ENCODE data around the gene SYTL3.

SYTL3 gene

GRCh38 chr6:158767709-158768108, 117.9 kb downstream of the SYTL3 start:
- H3K4me3 ChIP-seq (ENCODE audit: low read length) = no peak overlapping the region
- no peaks in the 10 kb centered on the region for H3K79me2 ChIP-seq (ENCODE audit: control insufficient read depth, low read length)
- H3K27ac ChIP-seq (ENCODE audit: low read depth, low read length) = no peak overlapping the region
- H3K4me2 ChIP-seq (ENCODE audit: low read length) = no peak overlapping the region
- H3K36me3 ChIP-seq (ENCODE audit: control insufficient read depth, low read length) = peaks cover 84% of the 10 kb centered on the region
- no peaks in the 10 kb centered on the region for H3K27me3 ChIP-seq (ENCODE audit: control insufficient read depth, low read length)
- no peaks in the 10 kb centered on the region for H3K4me1 ChIP-seq (ENCODE audit: control insufficient read depth, low read length)
- H4K20me1 ChIP-seq (ENCODE audit: control insufficient read depth, insufficient read depth, low read depth, low read length) = peaks cover 19% of the 10 kb centered on the region
- TF ChIP-seq, protein P1, sequence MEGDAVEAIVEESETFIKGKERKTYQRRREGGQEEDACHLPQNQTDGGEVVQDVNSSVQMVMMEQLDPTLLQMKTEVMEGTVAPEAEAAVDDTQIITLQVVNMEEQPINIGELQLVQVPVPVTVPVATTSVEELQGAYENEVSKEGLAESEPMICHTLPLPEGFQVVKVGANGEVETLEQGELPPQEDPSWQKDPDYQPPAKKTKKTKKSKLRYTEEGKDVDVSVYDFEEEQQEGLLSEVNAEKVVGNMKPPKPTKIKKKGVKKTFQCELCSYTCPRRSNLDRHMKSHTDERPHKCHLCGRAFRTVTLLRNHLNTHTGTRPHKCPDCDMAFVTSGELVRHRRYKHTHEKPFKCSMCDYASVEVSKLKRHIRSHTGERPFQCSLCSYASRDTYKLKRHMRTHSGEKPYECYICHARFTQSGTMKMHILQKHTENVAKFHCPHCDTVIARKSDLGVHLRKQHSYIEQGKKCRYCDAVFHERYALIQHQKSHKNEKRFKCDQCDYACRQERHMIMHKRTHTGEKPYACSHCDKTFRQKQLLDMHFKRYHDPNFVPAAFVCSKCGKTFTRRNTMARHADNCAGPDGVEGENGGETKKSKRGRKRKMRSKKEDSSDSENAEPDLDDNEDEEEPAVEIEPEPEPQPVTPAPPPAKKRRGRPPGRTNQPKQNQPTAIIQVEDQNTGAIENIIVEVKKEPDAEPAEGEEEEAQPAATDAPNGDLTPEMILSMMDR (IDR thresholded peaks at IDR 0.05; ENCODE audit: low read depth, low read length, poor library complexity, severe bottlenecking) = no peak
- TF ChIP-seq EZH2phosphoT487 (IDR thresholded peaks at IDR 0.05; ENCODE audit: borderline replicate concordance, low read length) = no peak
- H3K9me2 ChIP-seq (replicated peaks; ENCODE audit: control insufficient read depth, low read length) = no peaks in the 10 kb centered on the region
- H3F3A ChIP-seq (ENCODE audit: control insufficient read depth, insufficient read depth) = peaks cover 69% of the 10 kb centered on the region
- H3K9me3 ChIP-seq (ENCODE audit: control insufficient read depth, insufficient read depth, low read length) = no peaks in the 10 kb centered on the region

DNA sequence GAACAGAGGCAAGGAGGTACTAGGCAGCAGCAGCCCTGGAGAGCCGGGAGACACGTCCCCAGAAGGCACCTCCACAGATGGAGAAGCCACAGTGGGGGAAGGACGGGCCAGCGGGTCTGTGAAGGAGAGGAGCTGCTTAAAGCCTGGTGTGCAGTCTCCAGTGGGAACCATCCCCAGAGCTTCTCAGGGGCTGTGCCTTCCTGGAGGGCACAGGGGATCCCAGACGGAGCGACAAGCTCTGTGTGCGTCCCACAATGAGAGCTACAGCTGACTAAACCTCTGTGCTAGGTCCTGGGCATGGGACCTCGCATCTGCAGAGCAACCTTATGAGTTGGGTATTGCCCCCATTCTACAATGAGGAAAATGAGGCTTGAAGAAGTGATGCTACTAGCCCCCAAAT, 118.6 kb downstream of the SYTL3 start:
- H3K9me3 ChIP-seq (ENCODE audit: control insufficient read depth, insufficient read depth, low read length) = no peaks in the 10 kb centered on the region
- H3K4me2 ChIP-seq (ENCODE audit: low read length) = no peak overlapping the region
- TF ChIP-seq EZH2phosphoT487 (IDR thresholded peaks at IDR 0.05; ENCODE audit: borderline replicate concordance, low read length) = no peak
- TF ChIP-seq, protein P1 (IDR thresholded peaks at IDR 0.05; ENCODE audit: low read depth, low read length, poor library complexity, severe bottlenecking) = no peak
- no peaks in the 10 kb centered on the region for H3K9me2 ChIP-seq (replicated peaks; ENCODE audit: control insufficient read depth, low read length)
- H4K20me1 ChIP-seq (ENCODE audit: control insufficient read depth, insufficient read depth, low read depth, low read length) = peaks cover 26% of the 10 kb centered on the region
- H3K36me3 ChIP-seq (ENCODE audit: control insufficient read depth, low read length) = peaks cover 91% of the 10 kb centered on the region
- no peak overlapping the region for H3K4me3 ChIP-seq (ENCODE audit: low read length)
- H3F3A ChIP-seq (ENCODE audit: control insufficient read depth, insufficient read depth) = peaks cover 62% of the 10 kb centered on the region
- no peak overlapping the region for H3K27ac ChIP-seq (ENCODE audit: low read depth, low read length)
- H3K4me1 ChIP-seq (ENCODE audit: control insufficient read depth, low read length) = no peaks in the 10 kb centered on the region
- no peaks in the 10 kb centered on the region for H3K27me3 ChIP-seq (ENCODE audit: control insufficient read depth, low read length)
- H3K79me2 ChIP-seq (ENCODE audit: control insufficient read depth, low read length) = no peaks in the 10 kb centered on the region; the same call in 1 of the 2 replicates

DNA sequence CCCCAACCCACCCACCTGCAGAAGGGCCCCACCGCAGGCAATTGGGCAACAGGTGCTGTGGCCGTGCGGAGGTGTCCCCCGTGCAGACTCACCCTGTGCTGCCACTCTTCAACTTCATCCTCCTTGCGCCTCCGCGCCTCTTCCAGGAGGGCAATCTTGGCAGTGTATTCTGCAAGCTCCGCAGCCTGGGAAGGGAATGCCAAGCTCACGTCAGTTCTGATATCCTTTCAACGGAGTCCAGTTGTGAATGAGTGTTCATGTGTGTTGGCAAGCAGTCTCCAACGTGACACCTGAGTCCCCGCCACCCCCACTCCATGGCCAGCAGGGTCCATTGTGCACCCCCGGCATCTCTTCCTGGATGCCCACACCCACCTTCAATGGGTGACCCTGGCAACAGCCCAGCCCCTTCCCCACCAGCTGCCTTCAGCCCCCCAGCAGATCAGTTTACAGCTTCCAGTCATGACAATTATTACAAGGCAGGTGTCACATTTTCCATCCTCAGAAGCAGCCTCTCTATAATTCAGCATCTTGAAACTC, 119.4 kb downstream of the SYTL3 start:
- Histone ChIP-seq H3K4me1 (ENCODE audit: control insufficient read depth, low read length) (no peaks in the 10 kb centered on the region), H3K27ac (ENCODE audit: low read depth, low read length) (no peak overlapping the region), H3K4me2 (ENCODE audit: low read length) (no peak overlapping the region), H3K79me2 (ENCODE audit: control insufficient read depth, low read length) (peaks cover 7% of the 10 kb centered on the region; the same call in 1 of the 2 replicates), H3K4me3 (ENCODE audit: low read length) (no peak overlapping the region), H4K20me1 (ENCODE audit: control insufficient read depth, insufficient read depth, low read depth, low read length) (peaks cover 33% of the 10 kb centered on the region), H3K9me3 (ENCODE audit: control insufficient read depth, insufficient read depth, low read length) (no peaks in the 10 kb centered on the region), H3K9me2 (replicated peaks; ENCODE audit: control insufficient read depth, low read length) (no peaks in the 10 kb centered on the region), H3K36me3 (ENCODE audit: control insufficient read depth, low read length) (peaks cover 99% of the 10 kb centered on the region), H3K27me3 (ENCODE audit: control insufficient read depth, low read length) (no peaks in the 10 kb centered on the region), H3F3A (ENCODE audit: control insufficient read depth, insufficient read depth) (peaks cover 59% of the 10 kb centered on the region)
- TF ChIP-seq, protein P1 (IDR thresholded peaks at IDR 0.05; ENCODE audit: low read depth, low read length, poor library complexity, severe bottlenecking) = no peak
- no peak for TF ChIP-seq EZH2phosphoT487 (IDR thresholded peaks at IDR 0.05; ENCODE audit: borderline replicate concordance, low read length)

All from DOHH2 (cell line).